Muscle of leg (tissue), 11 donors: ENCODE data around the gene RNF31. TPM values are rescaled to one million over a fixed set of nuclear protein-coding genes. Genes with fewer than 3 reads are reported as not detected.
A peak's percentile ranks its signal among the peaks of the same experiment; 100 is the strongest.

Experiments used
- DNase-seq: peaks from one replicate; pipeline ENCODE4 v3.0.0; 2013
- H3K27ac ChIP-seq: one replicate; pipeline ENCODE4 v1.5.1; 2013; ENCODE audit warnings: mild to moderate bottlenecking, low read length, control low read depth
- H3K27me3 ChIP-seq: one replicate; pipeline ENCODE4 v1.6.1; 2013; ENCODE audit warnings: low read length; ENCODE audit not compliant: control insufficient read depth, insufficient read depth
- H3K36me3 ChIP-seq: one replicate; pipeline ENCODE4 v1.6.1; 2013; ENCODE audit warnings: low read length; ENCODE audit not compliant: control insufficient read depth, insufficient read depth
- H3K4me1 ChIP-seq: one replicate; pipeline ENCODE4 v1.6.1; 2013; ENCODE audit warnings: low read length; ENCODE audit not compliant: control insufficient read depth, insufficient read depth
- H3K4me3 ChIP-seq: one replicate; pipeline ENCODE4 v1.5.1; 2013; ENCODE audit warnings: low read length, control low read depth
- H3K9me3 ChIP-seq: replicated peaks from 2 replicates; pipeline ENCODE4 v1.6.1; 2013; ENCODE audit warnings: low read depth, low read length; ENCODE audit not compliant: control insufficient read depth
- WGBS: methylation state at CpG from one replicate; pipeline ENCODE4 v1.1.5; 2013; ENCODE audit warnings: missing lambda C conversion rate; ENCODE audit not compliant: insufficient coverage; 5-methylcytosine and 5-hydroxymethylcytosine counted together
- polyA plus RNA-seq, 8 donors: library from polyadenylated mRNA; unstranded; fragments of 120-200 nt; gene quantifications; one replicate each; pipeline versions ENCODE4 v1.2.1 to v1.2.3, GENCODE V29; 2013; ENCODE audit warnings: inconsistent platforms in 1 of 8, low replicate concordance in 1 of 8; ENCODE audit not compliant: insufficient read length in 8 of 8, insufficient read depth in 1 of 8
- total RNA-seq: library from RNA; stranded (reverse); fragments of 120-200 nt; gene quantifications from one replicate; pipeline ENCODE4 v1.2.4, GENCODE V29; 2013

The RNF31 gene
- total and polyA plus RNA-seq, 9 donors = 27.3 to 37.0 (median 36.1) TPM

- 93% methylated on average over 8 of the region's 15 CpGs for WGBS
- Histone ChIP-seq H3K9me3 (no peaks in the 10 kb centered on the region), H3K27ac (no peak overlapping the region), H3K4me1 (peaks cover 11% of the 10 kb centered on the region), H3K4me3 (no peak overlapping the region), H3K36me3 (peaks cover 92% of the 10 kb centered on the region), H3K27me3 (no peaks in the 10 kb centered on the region)
- no peak for DNase-seq
These were observed 35.8 kb downstream of the RNF31 start for GRCh38 chr14:24183014-24183481.

- no peak overlapping the region for H3K4me3 ChIP-seq
- H3K4me1 ChIP-seq = peaks cover 16% of the 10 kb centered on the region
- H3K27ac ChIP-seq = no peak overlapping the region
- 86% methylated on average over 19 of the region's 19 CpGs for WGBS
- H3K9me3 ChIP-seq = no peaks in the 10 kb centered on the region
- H3K27me3 ChIP-seq = no peaks in the 10 kb centered on the region
- DNase-seq = no peak
- H3K36me3 ChIP-seq = peaks cover 79% of the 10 kb centered on the region
These were observed 37.0 kb downstream of the RNF31 start for GRCh38 chr14:24184104-24184970.

GRCh38 chr14:24185026-24185425 is 37.7 kb downstream of the RNF31 start:
- Histone ChIP-seq H3K4me1 (peaks cover 16% of the 10 kb centered on the region), H3K27me3 (no peaks in the 10 kb centered on the region), H3K36me3 (peaks cover 75% of the 10 kb centered on the region), H3K9me3 (no peaks in the 10 kb centered on the region), H3K27ac (no peak overlapping the region), H3K4me3 (no peak overlapping the region)
- DNase-seq = no peak
- WGBS = 90% methylated on average over 5 of the region's 7 CpGs

- no peak for DNase-seq
- Histone ChIP-seq H3K36me3 (peaks cover 73% of the 10 kb centered on the region), H3K27ac (no peak overlapping the region), H3K27me3 (no peaks in the 10 kb centered on the region), H3K4me3 (no peak overlapping the region), H3K4me1 (peaks cover 16% of the 10 kb centered on the region), H3K9me3 (no peaks in the 10 kb centered on the region)
- 93% methylated on average over 10 of the region's 11 CpGs for WGBS
These were observed 38.4 kb downstream of the RNF31 start for GRCh38 chr14:24185741-24186140.

- Histone ChIP-seq H3K4me1 (peaks cover 16% of the 10 kb centered on the region), H3K4me3 (no peak overlapping the region), H3K27me3 (no peaks in the 10 kb centered on the region), H3K27ac (no peak overlapping the region), H3K36me3 (peaks cover 69% of the 10 kb centered on the region), H3K9me3 (no peaks in the 10 kb centered on the region)
- WGBS = 100% methylated on average over 3 of the region's 10 CpGs
- DNase-seq = no peak
These were observed 39.7 kb downstream of the RNF31 start for GRCh38 chr14:24186831-24187538.

GRCh38 chr14:24187539-24187915 is 40.2 kb downstream of the RNF31 start:
- DNase-seq = no peak
- peak overlapping the region; percentile 79 for H3K4me3 ChIP-seq
- H3K27me3 ChIP-seq = no peaks in the 10 kb centered on the region
- no peak overlapping the region for H3K27ac ChIP-seq
- peaks cover 69% of the 10 kb centered on the region for H3K36me3 ChIP-seq
- H3K4me1 ChIP-seq = peaks cover 16% of the 10 kb centered on the region
- 88% methylated on average over 1 of the region's 2 CpGs for WGBS
- no peaks in the 10 kb centered on the region for H3K9me3 ChIP-seq

GRCh38 chr14:24188251-24189058 is 41.2 kb downstream of the RNF31 start, which contains the start of gene IPO4:
IPO4 (minus strand) TSS chr14:24188816; CDS start chr14:24188787, 29 bp downstream.
- Histone ChIP-seq H3K27me3 (no peaks in the 10 kb centered on the region), H3K4me1 (peaks cover 16% of the 10 kb centered on the region), H3K4me3 (peak within 1 kb of the TSS; percentile 79), H3K9me3 (no peaks in the 10 kb centered on the region), H3K27ac (peak within 1 kb of the TSS; percentile 60), H3K36me3 (peaks cover 67% of the 10 kb centered on the region)
- under 1% methylated on average over 62 of the region's 65 CpGs for WGBS
- DNase-seq = peak; percentile 99

GRCh38 chr14:24189059-24189375 is 41.7 kb downstream of the RNF31 start:
- Histone ChIP-seq H3K27me3 (no peaks in the 10 kb centered on the region), H3K27ac (peak overlapping the region; percentile 32), H3K4me3 (peak overlapping the region; percentile 79), H3K4me1 (peaks cover 16% of the 10 kb centered on the region), H3K9me3 (no peaks in the 10 kb centered on the region), H3K36me3 (peaks cover 63% of the 10 kb centered on the region)
- WGBS = 0% methylated on average over 1 of the region's 3 CpGs
- no peak for DNase-seq

GRCh38 chr14:24189460-24189859 is 42.2 kb downstream of the RNF31 start:
- H3K36me3 ChIP-seq = peaks cover 60% of the 10 kb centered on the region
- no peak for DNase-seq
- no peak overlapping the region for H3K27ac ChIP-seq
- H3K4me1 ChIP-seq = peaks cover 17% of the 10 kb centered on the region
- no peak overlapping the region for H3K4me3 ChIP-seq
- 100% methylated on average over 5 of the region's 9 CpGs for WGBS
- H3K27me3 ChIP-seq = no peaks in the 10 kb centered on the region
- no peaks in the 10 kb centered on the region for H3K9me3 ChIP-seq

GRCh38 chr14:24190416-24190815 is 43.1 kb downstream of the RNF31 start:
- H3K27me3 ChIP-seq = no peaks in the 10 kb centered on the region
- no peaks in the 10 kb centered on the region for H3K9me3 ChIP-seq
- H3K4me1 ChIP-seq = peaks cover 23% of the 10 kb centered on the region
- H3K36me3 ChIP-seq = peaks cover 51% of the 10 kb centered on the region
- no peak overlapping the region for H3K27ac ChIP-seq
- H3K4me3 ChIP-seq = no peak overlapping the region
- 95% methylated on average over 6 of the region's 10 CpGs for WGBS
- no peak for DNase-seq
